ENCODE measurements around the gene TMEM151B.

TMEM151B gene

DNA sequence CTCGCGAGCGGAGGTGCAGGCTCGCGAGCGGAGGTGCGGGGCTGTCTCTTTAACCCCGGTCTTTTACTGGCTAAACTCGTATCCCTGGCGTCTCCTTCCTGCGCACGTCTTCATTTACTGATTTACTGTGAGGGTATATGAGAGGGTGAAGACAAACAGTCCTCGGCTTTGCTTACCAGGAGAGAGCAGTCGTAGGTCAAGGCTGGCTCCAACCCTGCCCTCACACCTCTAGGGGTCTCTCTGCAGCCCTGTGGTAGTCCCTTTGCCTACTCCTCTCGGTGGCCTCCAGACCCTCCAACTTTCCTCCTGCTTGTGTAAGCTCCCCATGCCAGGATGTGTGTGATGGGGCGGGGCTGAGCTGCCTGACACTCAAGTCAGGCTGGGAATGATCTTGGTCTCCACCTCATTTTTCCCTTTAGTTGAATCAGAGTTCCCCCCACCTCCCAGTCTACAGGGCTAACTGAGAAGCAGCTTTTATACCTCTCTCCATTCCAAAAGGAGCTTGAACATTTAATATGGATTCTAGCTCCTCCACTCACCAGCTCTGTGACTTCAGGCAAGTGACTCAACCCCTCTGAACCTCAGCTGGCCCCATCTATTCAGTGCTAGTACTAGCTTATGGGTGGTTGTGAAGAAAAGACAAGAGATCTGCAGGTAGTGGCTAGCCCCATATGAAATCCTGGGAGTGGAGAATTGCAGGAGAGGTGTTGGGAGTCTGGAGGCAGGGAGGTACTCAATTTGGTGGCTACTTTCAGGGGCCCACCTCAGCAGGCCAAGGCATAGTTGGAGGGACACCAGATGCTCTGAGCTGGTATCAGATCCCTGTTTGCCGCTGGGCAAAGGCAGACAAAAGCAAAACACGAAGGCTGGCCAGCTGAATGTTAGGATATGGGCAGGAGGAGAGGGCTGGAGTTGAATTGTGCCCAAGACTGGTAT, 46.0 kb upstream of the TMEM151B start:
- no peak for DNase-seq (ENCODE audit: extremely low read depth, low read depth)
- TF ChIP-seq, protein P1, sequence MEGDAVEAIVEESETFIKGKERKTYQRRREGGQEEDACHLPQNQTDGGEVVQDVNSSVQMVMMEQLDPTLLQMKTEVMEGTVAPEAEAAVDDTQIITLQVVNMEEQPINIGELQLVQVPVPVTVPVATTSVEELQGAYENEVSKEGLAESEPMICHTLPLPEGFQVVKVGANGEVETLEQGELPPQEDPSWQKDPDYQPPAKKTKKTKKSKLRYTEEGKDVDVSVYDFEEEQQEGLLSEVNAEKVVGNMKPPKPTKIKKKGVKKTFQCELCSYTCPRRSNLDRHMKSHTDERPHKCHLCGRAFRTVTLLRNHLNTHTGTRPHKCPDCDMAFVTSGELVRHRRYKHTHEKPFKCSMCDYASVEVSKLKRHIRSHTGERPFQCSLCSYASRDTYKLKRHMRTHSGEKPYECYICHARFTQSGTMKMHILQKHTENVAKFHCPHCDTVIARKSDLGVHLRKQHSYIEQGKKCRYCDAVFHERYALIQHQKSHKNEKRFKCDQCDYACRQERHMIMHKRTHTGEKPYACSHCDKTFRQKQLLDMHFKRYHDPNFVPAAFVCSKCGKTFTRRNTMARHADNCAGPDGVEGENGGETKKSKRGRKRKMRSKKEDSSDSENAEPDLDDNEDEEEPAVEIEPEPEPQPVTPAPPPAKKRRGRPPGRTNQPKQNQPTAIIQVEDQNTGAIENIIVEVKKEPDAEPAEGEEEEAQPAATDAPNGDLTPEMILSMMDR (IDR thresholded peaks at IDR 0.05; ENCODE audit: low read depth, low read length) = no peak

DNA sequence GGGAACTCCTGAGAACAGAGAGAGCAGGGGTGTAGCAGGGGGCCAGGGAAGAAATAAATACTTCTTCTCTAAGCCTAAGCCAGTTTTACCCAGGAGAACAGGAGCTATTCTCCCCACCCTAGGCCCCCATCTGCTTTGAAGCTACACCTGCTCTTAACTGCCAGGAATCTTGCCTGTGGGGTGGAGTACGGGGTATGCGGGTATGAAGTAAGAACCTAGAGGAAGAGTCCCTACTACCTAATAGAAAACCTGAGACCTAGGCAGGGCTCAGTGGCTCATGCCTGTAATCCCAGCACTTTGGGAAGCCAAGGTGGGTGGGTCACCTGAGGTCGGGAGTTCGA, 45.3 kb upstream of the TMEM151B start:
- no peak for DNase-seq (ENCODE audit: extremely low read depth, low read depth)
- TF ChIP-seq, protein P1 (IDR thresholded peaks at IDR 0.05; ENCODE audit: low read depth, low read length) = no peak

DNA sequence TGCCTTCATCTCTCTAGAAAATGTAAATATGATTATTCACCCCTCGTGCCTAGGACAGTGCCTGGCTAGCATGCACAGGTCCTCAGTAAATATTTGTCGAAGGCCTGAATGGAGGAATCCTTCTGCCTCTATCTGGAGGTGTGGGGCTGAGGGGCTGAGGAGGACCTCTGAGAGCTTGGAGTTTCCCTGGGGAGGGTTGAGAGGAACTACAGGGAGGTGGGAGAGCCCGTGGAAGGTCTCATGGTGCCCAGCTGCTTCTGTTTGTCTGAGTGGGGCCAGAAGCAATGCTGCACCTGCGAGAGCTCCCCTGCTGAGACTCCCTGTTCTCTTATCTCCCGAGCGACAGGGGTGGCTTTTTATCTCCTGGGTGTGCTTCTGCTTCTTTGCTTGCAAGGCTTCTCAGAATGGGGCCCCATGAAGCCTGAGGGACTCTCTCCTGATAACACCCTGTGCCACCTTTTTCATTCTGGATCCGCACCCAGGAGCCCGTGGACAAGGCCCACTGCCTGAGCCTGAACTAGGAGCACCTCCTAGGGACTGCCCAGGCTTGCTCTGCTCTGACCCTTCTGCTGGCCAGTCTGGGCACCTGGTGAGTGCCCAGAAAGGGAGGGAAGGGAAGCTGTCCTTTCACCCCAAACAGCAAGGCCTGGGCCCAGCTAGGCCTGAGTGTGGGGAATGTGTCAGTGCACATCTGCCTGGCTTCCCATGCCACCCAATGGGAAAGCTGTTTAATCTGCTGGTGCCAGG, 44.5 kb upstream of the TMEM151B start:
- TF ChIP-seq, protein P1 (IDR thresholded peaks at IDR 0.05; ENCODE audit: low read depth, low read length) = no peak
- no peak for DNase-seq (ENCODE audit: extremely low read depth, low read depth)

DNA sequence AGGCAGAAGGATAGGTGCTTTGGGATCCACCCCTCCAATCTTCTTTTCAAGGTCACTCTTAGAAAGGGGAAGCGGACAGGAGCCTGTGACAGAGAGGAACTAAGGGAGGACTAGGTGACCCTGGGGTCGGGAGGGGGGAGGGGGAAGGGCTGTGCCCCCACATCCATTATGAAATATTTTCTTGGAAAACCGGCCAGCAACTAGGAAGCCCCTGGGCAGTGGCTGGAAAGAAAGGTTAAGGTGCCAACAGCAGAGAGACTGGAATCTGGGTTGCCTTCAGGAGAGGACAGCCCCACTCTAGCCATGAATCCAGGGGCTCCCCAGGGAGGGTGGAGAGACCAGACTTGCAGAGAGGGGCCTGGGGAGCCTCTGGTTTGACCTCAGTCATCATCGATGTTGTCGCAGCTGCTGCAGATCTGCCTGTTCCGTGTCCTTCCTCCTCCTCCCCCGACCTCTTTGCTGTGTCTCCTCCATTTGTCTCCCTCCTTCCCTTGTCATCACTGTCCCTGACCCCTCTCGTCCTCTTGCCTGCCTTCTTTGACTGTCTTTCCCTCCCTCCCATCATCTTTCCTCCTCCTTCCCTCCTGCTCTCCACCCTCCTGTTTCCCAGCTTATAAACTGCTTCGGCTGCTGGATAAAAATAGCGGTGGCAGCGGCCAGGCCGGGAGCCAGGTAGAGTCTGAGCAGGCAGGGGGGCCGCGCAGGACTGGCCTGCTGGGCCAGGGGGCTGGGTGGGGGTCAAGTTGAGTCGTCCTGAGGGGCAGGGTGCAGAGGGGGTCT, 43.7 kb upstream of the TMEM151B start:
- TF ChIP-seq, protein P1 (IDR thresholded peaks at IDR 0.05; ENCODE audit: low read depth, low read length) = no peak
- no peak for DNase-seq (ENCODE audit: extremely low read depth, low read depth)

DNA sequence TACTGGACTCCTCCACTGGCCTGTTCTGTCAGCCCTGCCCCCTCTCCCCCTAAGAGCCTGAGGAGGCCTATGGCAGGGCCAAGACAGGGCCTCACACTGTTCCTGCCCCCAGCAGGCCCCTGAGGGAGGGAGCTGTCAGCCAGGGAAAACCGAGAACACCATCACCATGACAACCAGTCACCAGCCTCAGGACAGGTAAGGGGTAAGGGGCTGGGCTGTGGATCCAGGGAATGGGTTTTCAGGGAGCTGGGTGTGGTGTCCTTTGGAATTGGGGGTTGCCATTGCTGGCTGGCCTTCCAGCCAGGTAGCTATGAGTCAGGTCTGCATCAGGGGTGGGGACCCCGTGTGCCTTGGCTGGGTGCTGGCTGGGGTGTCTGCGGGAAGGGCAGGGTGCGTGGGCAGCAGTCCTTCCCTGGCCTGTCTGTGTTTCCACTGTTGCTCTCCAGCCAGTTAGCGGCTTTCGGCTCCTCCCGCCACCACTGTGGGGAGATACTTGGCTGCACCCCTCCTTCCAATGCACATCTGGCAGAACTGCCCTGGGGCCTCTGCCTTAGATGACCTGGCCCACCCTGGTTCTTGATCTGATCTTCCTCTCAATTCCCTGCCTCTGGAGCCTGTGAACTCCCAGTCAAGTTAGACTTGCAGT, 43.0 kb upstream of the TMEM151B start:
- TF ChIP-seq, protein P1 (IDR thresholded peaks at IDR 0.05; ENCODE audit: low read depth, low read length) = no peak
- no peak for DNase-seq (ENCODE audit: extremely low read depth, low read depth)

DNA sequence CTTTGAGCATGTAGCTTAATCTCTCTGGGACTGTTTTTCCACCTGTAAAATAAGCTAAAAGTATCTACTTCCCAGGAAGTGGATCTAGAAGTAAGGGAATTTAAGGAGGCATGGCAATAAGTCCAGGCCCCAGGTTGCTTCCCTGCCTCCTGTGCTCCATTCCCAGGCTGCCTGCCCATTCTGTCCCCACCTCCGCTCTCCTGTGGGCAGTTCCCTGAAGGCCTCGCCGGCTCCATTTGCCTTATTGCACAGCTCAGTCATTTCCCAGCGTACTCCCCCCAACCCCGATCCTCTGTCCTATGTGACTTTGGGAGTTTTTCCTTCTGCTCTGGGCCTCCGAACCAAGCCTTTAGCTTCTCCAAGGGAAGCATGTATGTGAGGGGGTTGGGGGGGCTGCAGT, 42.2 kb upstream of the TMEM151B start:
- TF ChIP-seq, protein P1 (IDR thresholded peaks at IDR 0.05; ENCODE audit: low read depth, low read length) = no peak
- DNase-seq (ENCODE audit: extremely low read depth, low read depth) = no peak
